ENCODE data around the gene MCU. TPM values are rescaled to one million over a fixed set of nuclear protein-coding genes. Genes with fewer than 3 reads are reported as not detected.

The MCU gene
- total and polyA plus RNA-seq, 3 donors from 2014 or later = 15.0 to 20.0 (median 16.9) TPM

DNA sequence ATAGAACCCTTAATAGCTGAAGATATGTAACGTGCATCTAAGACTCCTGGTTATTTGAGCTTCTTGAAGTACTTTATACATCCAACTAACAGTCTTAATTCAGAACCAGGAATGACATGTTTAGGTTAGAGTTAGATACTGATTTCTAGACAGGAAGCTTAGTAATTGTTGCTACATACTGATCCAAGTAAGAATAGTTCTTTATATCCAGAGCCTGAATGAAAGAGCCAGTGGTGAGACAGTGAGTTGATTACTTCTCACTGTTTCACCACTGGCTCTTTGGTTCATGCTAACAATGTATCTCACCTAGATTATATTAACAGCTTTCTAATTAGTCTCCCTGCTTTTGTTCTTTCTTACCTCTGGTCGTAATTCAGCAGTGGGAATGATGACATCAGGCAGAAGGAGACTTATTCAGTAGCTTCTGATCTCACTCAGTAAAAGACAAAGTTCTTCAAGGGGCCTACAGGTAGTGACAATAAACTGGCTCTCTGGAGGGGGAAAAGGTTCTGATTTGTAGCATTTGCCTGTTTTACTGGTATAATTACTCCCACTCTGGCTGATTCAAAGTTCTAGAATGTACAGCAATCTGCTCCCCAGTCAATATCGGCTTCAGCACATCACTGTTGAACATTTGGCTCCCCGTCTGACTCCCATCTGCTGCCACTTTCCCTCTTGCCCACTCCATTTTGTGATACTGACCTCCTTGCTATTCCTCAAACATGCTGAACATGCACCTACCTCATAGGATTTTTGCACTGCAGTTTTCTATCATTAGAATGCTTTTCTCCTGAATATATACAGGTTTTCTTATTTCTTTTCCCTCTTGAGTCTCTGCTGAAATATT is 29.1 kb downstream of the MCU start:
- 81 to 86% methylated on average over 4 of the region's 4 CpGs for WGBS, 2 donors
- Histone ChIP-seq H3K9me3 (no peaks in the 10 kb centered on the region), H3K36me3 (ENCODE audit: low read depth, missing control alignments) (no peaks in the 10 kb centered on the region), H3K4me1 (no peaks in the 10 kb centered on the region), H3K27me3 (no peaks in the 10 kb centered on the region), H3K4me3 (no peak overlapping the region), H3K27ac (no peak overlapping the region)
- no peak for TF ChIP-seq POLR2A (IDR thresholded peaks at IDR 0.05)
- TF ChIP-seq, protein P1, sequence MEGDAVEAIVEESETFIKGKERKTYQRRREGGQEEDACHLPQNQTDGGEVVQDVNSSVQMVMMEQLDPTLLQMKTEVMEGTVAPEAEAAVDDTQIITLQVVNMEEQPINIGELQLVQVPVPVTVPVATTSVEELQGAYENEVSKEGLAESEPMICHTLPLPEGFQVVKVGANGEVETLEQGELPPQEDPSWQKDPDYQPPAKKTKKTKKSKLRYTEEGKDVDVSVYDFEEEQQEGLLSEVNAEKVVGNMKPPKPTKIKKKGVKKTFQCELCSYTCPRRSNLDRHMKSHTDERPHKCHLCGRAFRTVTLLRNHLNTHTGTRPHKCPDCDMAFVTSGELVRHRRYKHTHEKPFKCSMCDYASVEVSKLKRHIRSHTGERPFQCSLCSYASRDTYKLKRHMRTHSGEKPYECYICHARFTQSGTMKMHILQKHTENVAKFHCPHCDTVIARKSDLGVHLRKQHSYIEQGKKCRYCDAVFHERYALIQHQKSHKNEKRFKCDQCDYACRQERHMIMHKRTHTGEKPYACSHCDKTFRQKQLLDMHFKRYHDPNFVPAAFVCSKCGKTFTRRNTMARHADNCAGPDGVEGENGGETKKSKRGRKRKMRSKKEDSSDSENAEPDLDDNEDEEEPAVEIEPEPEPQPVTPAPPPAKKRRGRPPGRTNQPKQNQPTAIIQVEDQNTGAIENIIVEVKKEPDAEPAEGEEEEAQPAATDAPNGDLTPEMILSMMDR (IDR thresholded peaks at IDR 0.05) = no peak
- intact Hi-C loops (cut with DNase I; ENCODE audit: low total_unique reads) = no loop called here
- DNase-seq = no peak

DNA sequence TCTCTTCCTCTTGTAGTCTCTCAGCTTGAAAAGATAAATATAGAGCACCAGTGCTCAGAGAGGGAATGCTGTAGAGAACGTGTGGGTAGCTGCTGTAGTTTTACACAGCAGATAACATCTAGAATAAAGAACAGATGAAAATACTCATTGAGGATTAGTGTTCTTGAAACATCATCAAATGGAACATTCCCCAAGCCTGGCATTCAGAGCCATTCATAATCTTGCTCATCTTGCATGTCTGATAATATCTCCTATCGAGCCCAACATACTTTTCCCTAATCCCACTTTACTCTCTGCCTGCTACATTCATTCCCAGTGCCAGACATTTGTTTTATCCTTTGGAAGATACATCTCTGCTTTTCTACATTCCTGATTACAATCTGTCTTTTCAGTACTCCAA is 35.2 kb downstream of the MCU start:
- H3K9me3 ChIP-seq = no peaks in the 10 kb centered on the region
- WGBS, 2 donors = 47 to 69% methylated on average over 2 of the region's 2 CpGs
- no peaks in the 10 kb centered on the region for H3K36me3 ChIP-seq (ENCODE audit: low read depth, missing control alignments)
- no peak for TF ChIP-seq POLR2A (IDR thresholded peaks at IDR 0.05)
- TF ChIP-seq, protein P1 (IDR thresholded peaks at IDR 0.05) = no peak
- no peak for DNase-seq
- peaks cover 12% of the 10 kb centered on the region for H3K4me1 ChIP-seq
- no peak overlapping the region for H3K27ac ChIP-seq
- intact Hi-C loops (cut with DNase I; ENCODE audit: low total_unique reads) = no loop called here
- H3K4me3 ChIP-seq = no peak overlapping the region
- no peaks in the 10 kb centered on the region for H3K27me3 ChIP-seq

DNA sequence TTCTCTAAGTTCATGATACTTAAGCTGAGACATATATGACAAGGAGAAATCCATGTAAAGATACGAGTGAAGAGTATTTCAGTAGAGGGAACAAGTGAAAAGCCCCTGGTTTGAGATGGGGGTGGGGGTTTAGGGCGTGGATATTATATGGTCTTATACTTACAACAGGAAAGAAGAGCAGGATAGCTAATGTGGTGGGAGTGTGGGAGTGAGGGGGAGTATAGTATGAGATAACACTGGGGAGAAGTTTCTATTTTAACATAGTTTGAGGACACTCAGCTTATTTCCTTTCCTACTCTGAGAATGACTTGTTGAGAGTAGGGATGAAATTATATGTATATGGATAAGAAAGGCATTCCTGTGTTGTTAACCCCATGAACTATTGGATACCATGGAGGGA is 36.5 kb downstream of the MCU start:
- Histone ChIP-seq H3K36me3 (ENCODE audit: low read depth, missing control alignments) (no peaks in the 10 kb centered on the region), H3K27me3 (no peaks in the 10 kb centered on the region), H3K4me1 (peaks cover 12% of the 10 kb centered on the region), H3K4me3 (no peak overlapping the region), H3K9me3 (no peaks in the 10 kb centered on the region), H3K27ac (no peak overlapping the region)
- TF ChIP-seq POLR2A (IDR thresholded peaks at IDR 0.05) = no peak
- TF ChIP-seq, protein P1 (IDR thresholded peaks at IDR 0.05) = no peak
- DNase-seq = no peak
- intact Hi-C loops (cut with DNase I; ENCODE audit: low total_unique reads) = no loop called here
- WGBS, 2 donors = 60 to 76% methylated on average over 2 of the region's 2 CpGs

DNA sequence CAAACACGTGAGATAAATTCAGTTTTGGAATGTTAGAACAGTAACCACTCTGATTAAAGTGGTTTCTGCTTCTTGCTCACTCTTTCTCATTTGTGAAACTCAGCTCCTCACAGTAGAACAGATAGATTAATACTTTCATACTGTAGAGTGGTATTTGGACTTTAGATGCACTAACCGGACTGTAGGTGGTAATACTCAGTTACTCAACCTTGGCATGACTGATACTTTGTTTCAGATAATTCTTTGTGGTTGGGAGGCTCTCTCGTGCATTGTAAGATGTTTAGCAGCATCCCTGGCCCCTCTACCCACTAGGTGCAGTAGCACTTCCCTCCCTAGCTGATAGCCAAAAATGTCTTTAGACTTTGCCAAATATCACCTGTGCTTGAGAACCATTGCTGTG is 37.6 kb downstream of the MCU start:
- 35 to 54% methylated on average over 3 of the region's 3 CpGs for WGBS, 2 donors

More for the DNA sequence above, 37.6 kb downstream of the MCU start:
- no peak for TF ChIP-seq POLR2A (IDR thresholded peaks at IDR 0.05)
- TF ChIP-seq, protein P1 (IDR thresholded peaks at IDR 0.05) = no peak
- Histone ChIP-seq H3K36me3 (ENCODE audit: low read depth, missing control alignments) (no peaks in the 10 kb centered on the region), H3K27ac (no peak overlapping the region), H3K4me1 (peaks cover 12% of the 10 kb centered on the region), H3K27me3 (no peaks in the 10 kb centered on the region), H3K4me3 (no peak overlapping the region), H3K9me3 (no peaks in the 10 kb centered on the region)
- no peak for DNase-seq
- intact Hi-C loops (cut with DNase I; ENCODE audit: low total_unique reads) = no loop called here

All from testis (tissue), 3 donors.